C1 segment of cervical spinal cord (tissue), 14 donors: ENCODE results near the gene MTHFD2L.

Experiments used
- DNase-seq, 14 donors: peaks; one replicate each; lab custom pipeline; 2025; lab: John Stamatoyannopoulos, UW

MTHFD2L gene

DNA sequence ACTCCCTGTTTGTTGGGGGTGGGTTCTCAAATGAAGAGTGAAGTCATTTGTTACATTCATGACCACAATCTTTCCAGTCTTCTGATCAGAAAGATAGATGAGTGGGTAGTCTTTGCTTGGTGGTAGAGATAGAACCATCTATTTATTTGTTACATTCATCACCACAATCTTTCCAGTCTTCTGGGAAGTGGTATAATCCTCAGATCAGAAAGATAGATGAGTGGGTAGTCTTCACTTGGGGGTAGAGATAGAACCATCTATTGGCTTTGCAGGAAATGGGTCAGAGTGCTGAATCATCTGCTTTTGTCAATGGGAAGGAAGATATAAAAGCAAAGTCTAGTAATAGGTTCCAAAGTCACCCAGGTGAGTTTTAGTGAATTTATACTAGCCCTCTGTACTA, 86.1 kb downstream of the MTHFD2L start:
- no peak for DNase-seq

DNA sequence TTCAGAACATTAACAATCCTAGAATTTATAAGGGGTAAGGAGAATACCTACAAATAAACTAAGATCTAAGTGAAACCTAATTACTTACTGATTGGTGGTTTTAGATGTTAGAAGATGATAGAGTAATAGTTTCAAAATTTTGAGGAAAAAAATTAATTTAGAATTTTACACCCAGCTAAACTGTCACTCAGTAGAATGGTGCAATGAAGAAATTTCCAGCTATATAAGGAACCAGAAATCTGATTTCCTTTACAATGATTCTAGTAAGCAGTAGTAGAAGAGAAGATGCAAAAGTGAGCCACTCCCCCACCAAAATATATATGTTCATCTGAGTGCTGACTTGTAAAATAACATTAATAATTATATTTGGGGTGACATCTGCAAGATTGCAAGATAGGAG, 95.0 kb downstream of the MTHFD2L start:
- no peak for DNase-seq

DNA sequence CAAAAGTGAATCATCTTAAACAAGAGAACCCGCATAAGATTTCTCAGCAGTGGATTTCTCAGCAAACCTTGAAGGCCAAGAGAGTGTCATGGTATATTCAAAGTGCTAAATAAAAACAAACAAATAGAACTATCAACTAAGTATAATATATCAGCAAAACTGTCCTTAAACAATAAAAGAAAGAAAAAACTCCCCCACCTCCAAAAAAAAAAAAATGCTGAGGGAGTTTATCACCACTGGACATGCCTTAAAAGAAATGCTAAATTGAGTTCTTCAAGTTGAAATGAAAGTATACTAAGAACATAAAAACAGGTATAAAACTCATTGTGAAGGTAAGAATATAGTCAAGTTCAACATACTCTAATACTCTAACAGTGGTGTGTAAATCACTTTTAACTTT, 96.5 kb downstream of the MTHFD2L start:
- no peak for DNase-seq

DNA sequence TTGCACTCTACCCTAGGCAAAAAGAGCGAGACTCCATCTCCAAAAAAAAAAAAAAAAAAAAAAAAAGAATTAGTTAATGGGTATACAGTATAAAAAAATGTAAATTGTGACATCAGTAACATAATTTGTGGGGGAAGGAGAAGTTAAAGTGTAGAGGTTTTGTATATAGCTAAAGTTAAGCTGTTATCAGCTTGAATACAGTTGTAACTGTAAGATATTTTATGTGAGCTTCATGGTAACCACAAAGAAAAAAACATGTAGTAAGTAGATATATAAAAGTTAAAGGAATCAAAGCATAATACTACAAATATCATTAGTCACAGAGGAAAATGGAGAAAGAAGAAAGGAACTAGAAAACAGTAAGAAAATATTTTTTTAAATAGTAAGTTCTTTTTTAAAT, 97.2 kb downstream of the MTHFD2L start:
- DNase-seq = no peak

DNA sequence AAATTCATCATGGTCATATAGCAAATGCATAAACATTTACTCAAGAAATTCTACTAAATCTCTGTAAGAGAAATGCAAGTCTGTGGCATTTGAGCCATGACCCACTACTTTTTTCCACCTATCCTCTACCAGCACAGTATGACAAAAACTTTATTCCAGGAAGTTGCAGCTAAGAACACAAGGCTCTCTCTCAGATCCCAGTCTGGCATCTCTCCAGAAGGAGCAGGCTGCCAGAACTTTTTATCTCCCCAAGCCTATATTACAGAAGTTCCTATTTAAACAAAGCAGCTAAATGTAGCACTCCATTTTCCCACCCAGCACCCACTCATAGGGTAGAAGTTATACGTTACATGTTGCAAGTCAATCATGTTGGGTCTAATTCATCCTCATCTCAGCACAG, 101.0 kb downstream of the MTHFD2L start:
- no peak for DNase-seq

DNA sequence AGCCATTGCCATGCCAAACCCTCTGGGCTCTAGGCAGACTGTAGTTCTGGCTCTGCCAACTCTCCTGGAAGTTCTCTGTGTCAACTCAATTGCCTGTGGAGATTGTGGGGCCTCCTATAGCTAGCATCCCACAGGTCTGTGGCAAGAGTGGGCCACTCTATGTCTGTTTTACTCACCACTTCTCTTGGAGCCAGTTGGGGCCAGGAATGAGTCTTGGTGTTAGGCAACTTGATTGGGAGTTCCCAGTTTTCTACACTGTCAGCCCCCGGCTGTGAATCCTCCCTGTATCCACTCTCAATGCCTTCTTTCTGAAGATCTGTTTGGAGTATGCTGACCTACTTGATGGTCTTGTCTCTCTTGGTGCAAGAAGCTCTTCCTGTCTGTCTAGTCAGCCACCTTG, 102.1 kb downstream of the MTHFD2L start:
- DNase-seq = no peak

DNA sequence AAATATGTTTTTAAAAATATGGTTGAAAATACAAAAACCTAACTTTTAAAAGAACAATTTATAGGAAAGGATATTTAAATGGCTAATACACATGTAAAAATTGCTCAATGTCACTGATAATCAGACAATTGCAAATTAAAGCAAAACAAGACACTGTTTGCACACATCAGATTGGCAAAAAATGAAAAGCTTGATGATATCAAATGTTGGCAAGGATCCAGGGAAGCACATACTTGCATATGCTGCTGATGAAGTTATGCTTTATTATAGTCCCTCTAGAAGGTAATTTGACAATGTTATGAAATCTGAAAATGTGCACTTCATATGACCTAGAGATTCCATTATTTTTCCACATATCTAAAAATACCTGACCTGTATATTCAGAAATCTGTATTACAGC, 104.6 kb downstream of the MTHFD2L start:
- DNase-seq = no peak

DNA sequence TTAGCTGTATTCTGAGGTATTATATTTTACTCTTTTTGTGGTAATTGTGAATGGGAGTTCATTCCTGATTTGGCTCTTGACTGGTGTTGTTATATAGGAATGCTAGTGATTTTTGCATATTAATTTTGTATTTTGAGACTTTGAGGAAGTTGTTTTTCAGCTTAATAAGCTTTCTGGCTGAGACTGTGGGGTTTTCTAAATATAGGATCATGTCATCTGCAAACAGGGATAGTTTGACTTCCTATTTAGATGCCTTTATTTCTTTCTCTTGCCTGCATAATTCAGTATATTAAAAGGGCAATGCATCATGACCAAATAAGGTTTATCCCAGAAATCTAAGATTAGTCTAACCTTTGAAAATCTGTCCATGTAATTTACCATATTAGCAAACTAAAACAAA, 105.6 kb downstream of the MTHFD2L start:
- no peak for DNase-seq

DNA sequence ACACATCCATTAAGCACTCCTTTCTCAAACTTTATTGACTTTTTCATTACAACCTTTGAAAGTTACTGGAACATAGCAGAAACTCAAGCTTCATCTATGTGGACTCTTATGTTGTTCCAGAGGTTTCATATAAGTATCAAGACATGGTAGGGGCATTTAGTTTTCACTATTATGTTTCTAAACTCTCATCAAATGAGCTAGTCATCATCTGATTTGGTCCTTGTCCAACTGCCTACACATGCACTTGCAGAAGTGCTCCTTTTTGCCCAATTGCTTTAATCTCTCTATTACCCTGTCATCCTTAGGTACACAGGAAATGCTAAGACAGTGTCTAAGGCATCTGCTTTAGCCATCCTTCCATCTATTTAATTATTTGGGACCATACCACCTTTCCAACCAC, 108.2 kb downstream of the MTHFD2L start:
- no peak for DNase-seq

DNA sequence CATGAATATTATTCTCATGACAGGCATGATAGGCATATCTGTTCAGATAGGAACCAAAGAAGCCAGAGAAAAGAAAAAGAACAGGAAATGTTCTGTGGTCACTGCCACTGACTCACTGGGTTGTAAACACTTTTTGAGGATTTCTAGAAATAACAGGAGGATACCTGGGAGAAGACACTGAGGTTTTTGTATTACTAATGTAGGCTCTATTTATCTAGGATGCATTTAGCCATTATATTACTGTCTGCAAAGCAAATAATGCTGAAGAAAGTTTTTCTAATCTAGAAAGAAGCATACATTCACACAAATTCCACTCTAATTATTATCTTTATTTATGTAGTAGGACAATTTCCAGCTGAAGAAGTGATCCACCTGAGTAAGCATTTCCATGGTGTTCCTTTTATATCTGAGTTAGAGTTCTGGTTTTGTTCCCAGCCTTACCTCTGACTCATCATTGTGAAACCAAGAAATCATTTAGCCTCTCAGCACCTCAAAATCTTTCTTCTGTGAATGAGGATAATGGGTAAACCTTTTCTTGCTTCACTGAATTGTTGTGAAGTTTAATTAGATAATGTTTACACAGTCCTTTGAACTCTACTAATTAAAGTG, 110.2 kb downstream of the MTHFD2L start:
- no peak for DNase-seq

DNA sequence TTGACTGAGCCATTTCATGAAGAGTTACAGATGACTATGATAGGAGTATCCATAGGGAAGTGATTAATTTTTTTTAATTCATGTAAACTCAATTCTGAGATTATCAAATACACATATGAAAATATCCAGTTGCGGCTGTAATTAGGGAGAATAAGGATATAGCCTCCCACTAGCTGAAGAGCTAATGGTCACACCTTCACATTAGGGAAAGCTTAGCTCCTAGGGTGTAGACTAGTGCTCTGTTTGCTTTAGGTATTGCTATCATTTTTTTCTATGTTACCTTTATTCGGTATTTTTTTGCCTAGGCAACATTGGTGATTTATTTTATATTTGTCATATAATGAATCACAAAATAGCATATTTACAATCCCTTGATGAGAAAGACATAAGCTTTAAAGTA, 110.7 kb downstream of the MTHFD2L start:
- no peak for DNase-seq

DNA sequence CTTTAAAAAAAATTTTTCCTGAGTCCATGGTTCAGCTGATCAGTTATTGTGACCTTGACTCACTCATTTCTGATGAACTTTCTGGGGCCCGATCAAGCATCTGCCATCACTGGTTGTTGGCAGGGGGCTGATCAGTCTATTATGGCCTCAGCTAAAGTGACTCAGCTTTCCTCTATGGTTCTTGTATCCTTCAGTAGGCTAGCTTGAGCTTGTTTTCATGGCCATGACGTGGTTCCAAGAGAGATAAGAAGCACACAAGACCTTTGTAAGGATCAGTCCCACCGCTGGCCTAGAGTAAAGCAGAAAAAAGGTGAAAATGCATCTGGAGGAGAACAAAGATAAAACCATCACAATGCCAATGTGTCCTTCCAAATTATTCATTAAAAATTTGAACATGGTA, 120.6 kb downstream of the MTHFD2L start:
- DNase-seq = no peak

DNA sequence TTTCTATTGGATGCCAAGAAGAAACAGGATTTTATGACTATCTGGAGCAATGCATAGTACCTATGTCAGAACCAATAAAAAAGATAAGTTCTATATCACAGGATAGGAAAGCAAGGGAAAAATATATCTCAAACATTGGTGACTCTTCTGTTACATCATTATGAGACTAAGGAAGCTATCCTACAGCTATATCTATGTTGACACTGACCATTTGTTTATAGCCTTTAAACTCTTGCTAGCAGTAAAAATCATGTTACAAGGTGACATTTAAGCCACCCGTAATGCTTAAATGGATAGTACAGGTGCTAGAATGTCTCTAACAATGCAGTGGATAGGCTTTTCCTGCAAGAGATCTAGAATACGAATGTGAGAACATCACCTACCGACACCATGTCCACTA, 121.8 kb downstream of the MTHFD2L start:
- no peak for DNase-seq

DNA sequence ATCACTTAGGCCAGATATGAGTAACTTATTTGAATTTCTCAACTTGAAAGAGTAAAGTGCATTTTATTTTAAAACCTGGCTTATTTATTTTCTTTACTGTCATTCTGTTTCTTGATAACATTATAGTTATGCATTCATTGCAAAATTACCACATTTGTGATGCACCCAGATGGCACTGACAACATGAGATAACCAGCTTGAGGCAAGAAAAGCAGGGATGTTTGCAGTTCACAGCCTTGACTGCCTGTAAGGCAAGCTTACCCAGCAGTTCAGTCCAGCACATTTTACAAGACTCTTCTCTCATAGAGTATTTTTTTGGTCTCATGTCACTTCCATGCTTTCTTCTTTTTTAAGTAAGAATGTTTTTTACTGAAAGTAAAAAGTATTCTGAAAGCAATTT, 125.0 kb downstream of the MTHFD2L start:
- no peak for DNase-seq

DNA sequence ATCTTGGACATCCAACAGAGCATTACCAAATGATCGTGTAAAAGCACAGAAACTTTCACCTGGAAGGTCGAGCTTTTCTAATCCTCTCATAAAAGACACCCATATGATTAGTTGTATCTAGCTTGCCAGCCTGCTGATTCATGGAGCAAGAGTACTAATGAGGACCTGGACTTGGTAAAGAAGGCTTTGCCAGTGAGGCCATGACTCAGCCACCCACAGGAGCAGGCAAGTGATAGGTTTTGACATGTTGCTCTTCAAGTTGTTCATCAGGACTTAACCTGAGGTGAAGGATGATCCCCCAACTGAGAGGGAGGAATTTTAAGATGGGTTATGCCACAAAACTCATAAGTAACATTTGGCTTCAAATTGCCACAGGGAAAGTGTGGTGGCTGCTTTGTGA, 125.7 kb downstream of the MTHFD2L start:
- no peak for DNase-seq

DNA sequence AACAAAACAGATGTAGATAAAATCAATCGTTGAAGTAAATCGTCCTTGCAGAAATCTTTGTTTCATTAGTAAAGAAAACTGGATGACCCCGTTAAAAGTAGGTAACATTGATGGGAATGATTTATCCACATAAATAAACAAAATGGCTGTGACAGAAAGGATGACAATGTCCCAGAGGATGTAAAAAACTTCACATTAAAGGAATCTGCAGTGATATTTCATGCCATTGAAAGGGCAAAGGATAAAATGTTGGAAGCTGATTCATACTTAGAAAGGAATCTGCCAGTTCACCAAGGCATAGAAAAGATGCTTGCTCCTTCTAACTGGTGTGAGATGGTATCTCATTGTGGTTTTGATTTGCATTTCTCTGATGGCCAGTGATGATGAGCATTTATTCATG, 126.1 kb downstream of the MTHFD2L start:
- no peak for DNase-seq

DNA sequence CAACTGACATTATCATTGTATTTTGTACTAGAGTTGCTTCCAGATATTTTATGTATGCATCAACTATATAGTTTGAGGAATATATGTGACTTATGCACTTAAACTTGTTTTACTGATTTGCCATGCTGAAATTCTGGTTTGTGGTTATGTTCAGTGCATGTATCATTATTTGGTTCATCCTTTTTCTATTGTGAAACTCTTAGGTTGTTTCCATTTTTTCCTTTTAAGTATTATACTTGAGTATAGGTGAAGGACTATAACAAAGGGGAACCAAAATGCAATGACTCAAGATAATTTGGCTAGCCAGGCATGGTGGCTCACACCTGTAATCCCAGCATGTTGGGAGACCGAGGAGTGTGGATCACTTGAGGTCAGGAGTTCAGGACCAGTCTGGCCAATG, 129.2 kb downstream of the MTHFD2L start:
- DNase-seq = no peak

DNA sequence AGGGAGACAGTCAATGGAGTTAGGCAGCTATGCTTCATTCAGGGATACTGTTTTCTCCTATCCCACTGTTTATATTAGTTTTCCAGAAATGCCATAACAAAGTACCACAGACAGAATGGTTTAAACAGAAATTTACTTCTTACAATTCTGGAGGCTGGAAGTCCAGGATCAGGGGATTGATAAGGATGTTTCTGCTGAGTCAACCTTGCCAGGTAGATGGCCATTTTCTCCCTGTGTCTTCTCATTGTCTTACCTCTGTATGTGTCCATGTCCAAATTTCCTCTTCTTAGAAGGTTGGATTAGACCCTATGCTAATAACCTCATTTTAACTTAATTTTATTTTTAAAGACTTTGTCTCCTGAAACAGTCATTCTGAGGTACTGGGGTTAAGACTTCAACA, 129.9 kb downstream of the MTHFD2L start:
- no peak for DNase-seq

DNA sequence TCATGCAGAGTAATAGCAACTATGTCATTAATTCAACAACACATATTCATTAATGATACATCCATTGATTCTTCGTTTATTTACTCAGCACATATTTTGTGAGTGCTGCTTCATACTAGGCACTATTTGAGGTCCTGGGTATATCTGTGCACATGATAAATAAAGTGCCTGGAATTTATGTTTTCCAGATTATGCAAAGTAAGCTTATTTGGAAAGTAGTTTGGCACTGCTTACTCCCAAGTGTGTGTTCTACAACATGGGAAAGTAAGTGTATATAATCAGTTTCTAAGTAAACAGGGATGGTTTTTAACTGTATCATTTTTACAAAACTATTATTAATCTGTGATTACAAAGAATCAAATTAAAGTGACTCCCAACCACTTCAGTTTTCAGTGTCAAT, 133.6 kb downstream of the MTHFD2L start:
- DNase-seq = no peak

DNA sequence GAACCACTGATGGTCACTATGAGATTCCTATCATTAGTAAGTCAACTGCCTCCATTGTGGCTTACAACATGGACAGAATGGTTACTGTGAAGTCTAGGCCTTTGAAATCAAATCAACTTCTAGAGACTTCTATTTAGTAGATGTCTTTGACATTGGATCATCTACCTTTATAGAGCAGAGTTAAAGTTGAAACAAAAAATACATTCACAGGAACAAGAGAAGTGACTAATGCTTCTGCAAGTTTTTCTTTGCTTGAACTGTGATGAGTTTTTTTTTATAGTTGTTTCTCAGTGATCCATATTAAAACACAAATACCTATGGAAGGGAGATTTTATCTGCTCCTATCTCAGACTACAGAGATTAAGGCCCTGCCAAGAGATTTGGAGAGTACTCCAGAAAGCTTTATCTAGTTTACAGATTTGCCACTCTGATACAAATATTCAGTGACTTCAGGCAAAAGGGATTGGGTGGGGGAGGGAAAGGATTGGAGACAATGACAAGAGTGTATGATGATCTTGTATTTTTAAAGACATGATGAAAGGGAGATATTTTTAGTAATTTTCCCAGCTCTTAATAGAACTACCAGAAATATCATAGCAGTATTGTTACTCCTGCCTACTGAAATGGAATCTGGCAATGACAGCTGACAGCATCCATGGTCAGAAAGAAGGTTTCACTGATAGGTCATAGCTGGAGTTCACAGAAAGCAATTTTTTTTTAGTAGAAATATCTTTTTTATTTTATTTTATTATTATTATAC, 134.4 kb downstream of the MTHFD2L start:
- no peak for DNase-seq

DNA sequence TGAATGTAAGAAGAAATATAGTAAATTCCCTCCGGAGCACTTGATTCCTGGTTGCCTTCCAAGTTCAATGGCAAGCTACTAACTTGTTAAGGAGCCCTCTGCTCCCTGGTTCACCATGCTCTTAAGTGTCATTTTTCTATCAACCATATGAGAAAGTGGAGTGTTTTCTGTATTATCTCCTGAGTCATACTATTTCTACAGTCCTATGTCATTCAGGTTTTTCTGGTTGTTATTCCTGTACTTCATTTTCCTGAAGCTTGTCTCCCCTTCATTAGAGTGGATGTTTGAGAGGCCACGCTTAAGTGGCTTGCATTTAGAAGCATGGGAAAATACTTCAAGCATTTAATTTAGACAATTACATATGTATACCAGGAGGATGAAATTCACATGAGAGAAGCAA, 135.6 kb downstream of the MTHFD2L start:
- DNase-seq = no peak

DNA sequence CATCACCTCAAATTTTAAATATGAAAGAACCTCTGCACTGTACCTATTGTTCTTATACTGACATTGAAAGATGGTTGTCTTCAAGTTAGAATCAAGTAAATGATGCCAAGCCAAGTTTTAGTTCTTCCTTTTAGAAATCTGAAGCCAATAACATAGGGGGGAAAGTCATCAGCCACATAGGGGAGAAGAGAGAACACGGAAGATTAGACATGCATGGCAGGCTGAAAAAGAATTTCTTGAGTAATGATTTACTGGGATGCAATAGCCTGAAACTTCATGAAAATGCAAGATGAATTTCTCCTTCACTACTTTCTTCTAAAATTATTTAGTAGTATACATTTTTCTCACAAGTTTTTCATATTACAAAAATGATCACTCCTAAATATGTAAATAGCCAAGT, 136.8 kb downstream of the MTHFD2L start:
- DNase-seq = no peak

DNA sequence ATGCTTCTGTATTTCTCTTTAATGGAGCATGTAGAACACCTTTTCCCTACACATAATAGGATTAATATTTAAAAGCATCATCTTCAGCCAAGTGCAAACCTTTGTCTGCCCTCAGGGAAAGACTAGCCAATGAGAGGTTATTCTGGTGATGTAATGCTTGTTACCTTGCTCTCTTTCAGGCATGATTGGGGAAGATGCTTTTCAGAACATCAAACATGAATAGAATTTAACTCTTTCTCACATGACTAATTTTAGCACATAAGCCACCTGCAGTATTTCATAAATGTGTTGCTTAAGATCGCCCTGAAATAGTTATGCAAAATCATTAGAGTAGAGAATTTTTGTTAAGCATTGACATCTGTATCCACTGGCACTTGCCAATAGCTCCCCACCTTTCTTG, 139.6 kb downstream of the MTHFD2L start:
- DNase-seq = no peak

DNA sequence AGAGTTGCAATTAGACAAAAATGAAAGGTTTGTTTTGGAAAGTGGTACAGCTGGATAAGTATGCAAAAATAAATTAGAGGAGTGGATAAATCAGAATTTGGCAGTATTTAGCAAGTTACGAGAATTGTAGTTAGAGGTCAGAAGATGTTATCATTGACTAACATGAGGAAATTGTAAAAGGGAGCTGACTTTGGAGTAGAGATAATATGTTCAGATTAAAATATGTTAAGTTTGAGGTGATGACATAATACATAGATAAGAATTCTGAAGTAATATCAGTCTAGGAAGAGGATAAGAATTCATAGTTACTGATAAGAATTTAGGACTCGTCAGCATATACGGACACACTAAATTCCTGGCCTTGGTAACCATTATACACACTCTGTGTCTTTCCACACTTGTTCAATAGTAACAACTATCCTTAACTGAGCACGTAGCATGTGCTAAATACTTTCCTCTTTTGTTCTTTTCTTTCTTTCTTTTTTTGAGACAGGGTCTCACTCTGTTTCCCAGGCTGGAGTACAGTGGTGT, 146.2 kb downstream of the MTHFD2L start:
- no peak for DNase-seq
